HG03439 (cell line): ENCODE data around the gene MKLN1.
"Not testable (repeated sequence)": the region's sequence is repeated elsewhere in the genome, so short reads cannot be mapped to it uniquely, and the experiment has no call there.

Experiments used
- ATAC-seq: cut with Tn5 transposase; IDR thresholded peaks from one replicate; pipeline ENCODE4 v1.9.1; 2021; ENCODE audit warnings: mild to moderate bottlenecking, moderate library complexity; ENCODE audit not compliant: unreplicated experiment

MKLN1 gene

DNA sequence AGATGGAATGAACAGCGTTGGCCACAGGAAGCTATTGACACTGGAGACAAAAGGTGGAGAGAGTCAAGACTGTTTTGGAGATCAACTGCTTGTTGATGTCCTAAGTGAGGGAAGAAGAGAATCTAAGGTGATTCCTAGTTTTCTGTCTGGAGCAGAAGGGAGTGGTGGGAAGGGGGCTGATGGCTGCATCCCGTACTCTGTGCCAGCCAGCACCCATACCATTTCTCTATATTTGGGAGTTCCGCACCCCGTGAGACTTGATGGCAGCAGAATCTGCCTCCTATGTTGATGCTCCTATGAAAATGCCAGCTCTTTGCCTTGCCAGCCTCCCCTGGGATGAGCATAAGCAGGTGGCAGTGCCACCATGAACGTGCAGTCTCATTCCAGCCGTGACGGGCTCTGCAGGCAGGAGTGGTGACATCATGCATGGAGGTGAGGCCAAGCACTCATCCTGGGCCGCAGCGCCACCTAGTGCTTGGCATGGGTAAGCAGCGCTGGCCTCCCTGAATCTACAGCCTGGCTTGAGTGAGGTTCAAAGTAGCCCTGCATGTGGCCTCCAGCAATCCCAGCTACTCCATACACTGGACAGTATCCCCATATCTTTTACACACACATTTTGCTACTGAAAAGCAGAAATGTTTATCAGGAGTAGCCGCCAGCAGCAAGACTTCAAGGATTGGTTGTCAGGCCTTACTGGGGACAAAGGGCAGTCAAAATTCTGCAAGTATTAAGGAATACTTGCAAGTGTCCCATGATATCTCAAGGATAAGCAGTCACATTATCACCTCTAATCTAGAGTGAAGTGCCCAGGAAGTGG, 185.8 kb downstream of the MKLN1 start:
- peak; percentile 85 for ATAC-seq

GRCh38 chr7:131515471-131515870, 187.8 kb downstream of the MKLN1 start:
- ATAC-seq = not testable (repeated sequence)

GRCh38 chr7:131517218-131517923, 189.7 kb downstream of the MKLN1 start:
- no peak for ATAC-seq

GRCh38 chr7:131518626-131519025, 190.9 kb downstream of the MKLN1 start:
- ATAC-seq = no peak

DNA sequence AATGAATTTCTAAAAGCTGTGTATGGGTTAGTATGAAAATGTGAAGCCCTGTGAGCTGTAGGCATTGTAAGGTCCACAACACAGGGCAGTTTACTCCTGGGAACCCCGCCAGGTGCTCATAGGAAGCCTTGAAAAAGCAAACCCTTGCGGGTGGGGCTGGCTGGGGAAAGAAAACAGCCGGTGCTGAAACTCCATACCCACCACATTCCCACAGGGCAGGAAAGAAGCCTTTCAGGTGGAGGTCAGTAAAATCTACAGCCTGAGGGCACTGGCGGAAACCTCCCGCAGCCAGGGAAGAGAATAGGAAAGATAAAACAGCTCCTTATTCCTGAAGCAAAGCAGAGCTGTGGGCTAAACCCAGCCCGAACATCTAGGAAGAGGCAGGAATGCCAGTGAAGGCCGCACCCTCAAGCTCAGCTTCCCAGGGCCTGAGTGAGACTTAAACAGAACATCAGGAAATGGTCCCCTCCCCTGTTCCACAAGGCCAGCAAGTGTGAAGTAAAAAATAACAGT, 194.0 kb downstream of the MKLN1 start:
- no peak for ATAC-seq

- no peak for ATAC-seq
Measured at GRCh38 chr7:131522325-131522930, 194.8 kb downstream of the MKLN1 start.

GRCh38 chr7:131524115-131524514, 196.4 kb downstream of the MKLN1 start:
- no peak for ATAC-seq

DNA sequence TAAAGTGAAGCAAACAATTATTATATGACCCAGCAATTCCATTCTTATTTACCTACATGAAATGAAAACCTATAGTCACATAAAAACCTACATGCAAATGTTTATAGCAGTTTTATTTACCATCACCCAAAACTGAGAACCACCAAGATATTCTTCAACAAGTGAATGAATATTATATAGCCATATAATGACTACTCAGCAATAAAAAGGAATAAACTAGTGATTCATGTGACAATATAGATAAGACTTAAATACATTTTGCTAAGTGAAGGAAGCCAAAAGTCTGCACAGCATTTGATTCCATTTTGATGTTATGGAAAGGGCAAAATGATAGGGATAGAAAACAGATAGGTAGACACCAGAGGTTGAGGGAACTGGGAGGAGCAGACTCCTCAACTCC, 197.0 kb downstream of the MKLN1 start:
- no peak for ATAC-seq

DNA sequence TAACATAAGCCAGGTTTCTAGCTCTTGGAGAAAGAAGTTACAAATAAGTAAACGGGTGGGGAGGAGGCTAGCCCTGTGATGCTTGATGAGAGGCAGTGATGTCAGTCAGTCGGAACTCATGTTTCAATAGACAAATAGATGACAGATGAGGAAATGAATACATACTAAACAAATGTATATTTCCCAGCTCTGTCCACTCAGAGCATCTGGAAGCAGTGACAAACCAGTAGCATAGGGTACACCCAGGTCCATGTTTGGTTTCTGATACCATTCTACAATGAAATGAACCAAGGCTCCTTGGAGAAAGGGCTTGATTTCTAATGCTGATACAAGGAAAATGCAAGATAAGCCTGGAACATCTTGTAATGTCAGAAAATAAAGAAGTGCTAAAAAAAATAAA, 198.1 kb downstream of the MKLN1 start:
- no peak for ATAC-seq

- ATAC-seq = no peak
Measured at GRCh38 chr7:131527456-131527855, 199.8 kb downstream of the MKLN1 start.

DNA sequence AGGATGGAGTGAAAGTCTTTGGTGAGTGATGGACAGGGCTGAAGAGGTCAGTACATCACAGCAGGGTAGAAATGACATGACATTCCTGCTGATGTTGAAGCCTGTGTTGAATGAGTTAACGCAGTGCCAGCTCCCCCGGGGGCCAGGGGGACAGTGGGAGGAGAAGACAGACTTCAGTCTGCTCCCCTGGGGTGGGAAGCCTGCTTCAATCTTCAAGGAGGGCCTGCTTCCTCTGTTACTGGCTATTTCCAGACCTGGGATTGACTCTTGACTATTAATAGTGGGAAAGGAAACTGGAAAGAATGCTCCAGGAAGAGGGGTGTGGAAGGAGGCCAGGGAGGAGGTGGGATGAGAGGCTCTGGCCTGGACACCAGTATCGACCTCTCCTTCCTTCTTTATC, 201.5 kb downstream of the MKLN1 start:
- no peak for ATAC-seq

DNA sequence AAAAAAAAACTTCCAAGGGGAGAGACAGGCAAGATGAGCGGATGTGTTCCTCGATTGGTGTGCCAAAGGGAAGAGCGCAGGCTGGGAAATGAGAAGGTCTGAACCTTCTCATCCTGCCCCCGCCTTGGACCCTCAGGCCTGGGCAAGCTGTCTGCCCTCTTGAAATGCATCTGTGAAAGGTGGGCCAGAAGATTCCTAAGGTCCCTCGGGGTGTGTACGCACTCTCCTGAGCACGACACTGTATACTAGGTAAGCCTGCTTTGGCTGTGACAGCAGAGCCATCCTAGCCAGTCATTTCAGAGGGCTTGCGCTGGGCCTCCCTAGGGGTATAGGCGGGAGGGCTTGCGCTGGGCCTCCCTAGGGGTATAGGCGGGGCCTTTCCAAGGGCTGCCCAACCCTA, 201.9 kb downstream of the MKLN1 start:
- no peak for ATAC-seq

DNA sequence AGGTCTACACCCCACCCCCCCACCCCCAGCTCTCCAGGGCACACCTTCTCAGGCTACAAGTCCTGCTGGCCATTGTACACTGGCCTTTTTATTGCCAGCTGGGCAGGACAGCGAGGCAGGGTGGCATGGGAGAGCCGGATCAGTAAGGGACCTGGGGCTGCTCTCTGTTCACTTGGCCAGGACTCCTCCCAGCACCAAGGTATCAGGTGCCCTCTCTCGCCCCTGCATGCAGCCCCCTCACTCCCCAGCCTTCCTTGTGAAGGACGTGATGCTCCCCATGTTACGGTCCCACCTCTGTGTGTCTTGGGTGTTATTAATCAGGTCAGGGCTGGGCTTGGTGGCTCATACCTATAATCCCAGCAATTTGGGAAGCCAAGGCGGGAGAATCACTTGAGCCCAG, 202.5 kb downstream of the MKLN1 start:
- no peak for ATAC-seq

- no peak for ATAC-seq
Measured at GRCh38 chr7:131532570-131533091, 205.0 kb downstream of the MKLN1 start.

DNA sequence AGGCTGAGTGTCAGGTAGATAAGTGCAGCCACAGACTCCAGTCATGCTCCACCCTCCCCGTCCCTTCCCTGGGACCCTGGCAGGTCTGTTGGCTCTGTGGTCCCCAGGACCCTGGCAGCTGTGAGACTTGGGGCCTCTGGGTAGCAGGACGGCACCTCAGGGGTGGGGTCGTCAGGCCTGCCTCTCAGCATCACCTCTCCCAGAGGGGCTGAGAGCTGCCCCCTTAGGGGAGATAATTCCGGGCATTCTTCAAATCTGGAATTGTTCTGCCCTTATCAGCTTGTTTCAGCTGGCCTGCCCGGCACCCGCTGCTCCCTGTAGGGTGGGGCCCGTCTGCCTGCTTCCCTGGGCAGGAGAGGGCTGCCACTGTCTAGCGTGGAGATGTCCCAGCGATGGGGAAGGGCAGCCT, 205.5 kb downstream of the MKLN1 start:
- no peak for ATAC-seq

- no peak for ATAC-seq
Measured at GRCh38 chr7:131533566-131534561, 206.2 kb downstream of the MKLN1 start.

DNA sequence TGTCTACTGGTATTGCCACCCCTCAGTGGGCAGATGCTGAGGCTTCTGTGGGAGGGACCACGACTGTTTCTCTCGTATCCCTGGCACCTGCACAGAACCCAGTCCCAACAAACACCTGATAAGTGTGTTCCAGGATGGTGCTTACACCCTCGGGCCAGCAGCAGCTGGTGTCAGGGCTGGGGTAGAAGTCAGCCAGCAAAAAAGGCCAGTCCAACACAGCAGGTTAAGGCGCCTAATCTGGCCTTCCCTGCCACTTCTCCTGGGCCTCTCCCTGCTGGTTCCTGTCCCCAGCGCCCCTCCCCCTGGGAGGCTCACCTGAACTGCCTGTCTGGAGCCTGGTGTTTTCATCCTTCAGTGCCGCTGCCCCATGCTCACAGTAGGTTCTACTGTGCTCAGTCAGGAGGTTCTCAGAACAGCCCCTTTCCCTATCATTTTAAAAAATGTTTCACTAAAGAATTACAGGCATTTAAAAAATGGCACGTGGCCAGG, 208.7 kb downstream of the MKLN1 start:
- ATAC-seq = no peak

DNA sequence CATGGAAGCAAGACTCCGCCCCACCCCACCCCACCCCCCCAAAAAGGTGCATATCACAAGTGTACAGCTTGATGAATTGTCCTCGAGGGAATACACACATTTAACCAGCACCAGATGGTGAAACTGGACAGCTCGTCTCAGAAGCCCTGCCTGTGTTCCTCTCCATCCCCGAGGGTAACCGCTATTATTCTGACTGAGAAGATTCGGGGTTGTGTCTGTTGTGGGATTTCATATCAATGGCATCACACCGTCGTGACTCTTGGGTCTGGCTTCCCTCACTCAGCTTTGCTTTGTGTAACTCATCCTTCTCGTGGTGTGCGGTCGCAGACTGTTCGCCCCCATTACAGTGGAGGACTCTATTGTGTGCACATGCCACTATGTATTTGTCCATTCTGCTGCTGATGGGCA, 209.9 kb downstream of the MKLN1 start:
- no peak for ATAC-seq

DNA sequence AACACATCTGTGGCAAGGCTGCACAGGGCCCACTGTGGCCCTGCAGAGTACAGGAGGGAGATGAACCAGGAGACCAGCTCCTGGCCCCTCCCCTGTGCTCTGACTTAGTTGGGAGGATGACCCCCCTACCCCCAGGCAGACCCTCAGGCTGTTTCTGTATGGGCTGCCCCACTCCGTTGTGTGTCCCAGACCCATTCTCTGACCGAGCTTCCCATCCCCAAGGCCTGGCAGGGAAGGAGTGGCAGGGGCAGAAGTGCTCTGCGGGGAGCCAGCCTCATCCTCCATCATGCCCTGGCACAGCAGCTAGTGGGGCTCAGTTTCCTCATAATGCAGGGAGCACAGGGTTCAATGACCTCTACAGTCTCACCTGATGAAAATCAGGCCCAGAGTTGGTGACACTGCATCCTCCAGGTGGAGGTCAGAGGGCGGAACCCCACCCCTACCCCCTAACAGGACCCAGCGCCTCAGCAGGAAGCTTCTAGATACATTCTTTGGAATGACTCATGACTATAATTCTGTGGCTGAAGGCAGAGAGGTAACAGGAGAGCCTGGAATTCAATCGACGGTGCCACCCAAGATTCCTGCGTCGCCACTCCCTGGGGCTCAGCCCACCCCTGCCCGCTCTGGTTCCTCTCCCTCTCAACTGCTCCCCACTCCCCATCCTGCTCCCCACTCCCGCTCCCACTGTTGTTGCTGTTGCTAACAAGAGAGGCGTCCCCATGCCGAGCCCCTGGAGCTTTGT, 210.6 kb downstream of the MKLN1 start:
- no peak for ATAC-seq
